NCI-H1048 (cell line): Measurements from ENCODE around the gene DEPDC4.
"Not testable (repeated sequence)": the region's sequence is repeated elsewhere in the genome, so short reads cannot be mapped to it uniquely, and the experiment has no call there.

Experiments
- DNase-seq: peaks from one replicate; lab custom pipeline; 2025; lab: John Stamatoyannopoulos, UW

DEPDC4 gene

DNA sequence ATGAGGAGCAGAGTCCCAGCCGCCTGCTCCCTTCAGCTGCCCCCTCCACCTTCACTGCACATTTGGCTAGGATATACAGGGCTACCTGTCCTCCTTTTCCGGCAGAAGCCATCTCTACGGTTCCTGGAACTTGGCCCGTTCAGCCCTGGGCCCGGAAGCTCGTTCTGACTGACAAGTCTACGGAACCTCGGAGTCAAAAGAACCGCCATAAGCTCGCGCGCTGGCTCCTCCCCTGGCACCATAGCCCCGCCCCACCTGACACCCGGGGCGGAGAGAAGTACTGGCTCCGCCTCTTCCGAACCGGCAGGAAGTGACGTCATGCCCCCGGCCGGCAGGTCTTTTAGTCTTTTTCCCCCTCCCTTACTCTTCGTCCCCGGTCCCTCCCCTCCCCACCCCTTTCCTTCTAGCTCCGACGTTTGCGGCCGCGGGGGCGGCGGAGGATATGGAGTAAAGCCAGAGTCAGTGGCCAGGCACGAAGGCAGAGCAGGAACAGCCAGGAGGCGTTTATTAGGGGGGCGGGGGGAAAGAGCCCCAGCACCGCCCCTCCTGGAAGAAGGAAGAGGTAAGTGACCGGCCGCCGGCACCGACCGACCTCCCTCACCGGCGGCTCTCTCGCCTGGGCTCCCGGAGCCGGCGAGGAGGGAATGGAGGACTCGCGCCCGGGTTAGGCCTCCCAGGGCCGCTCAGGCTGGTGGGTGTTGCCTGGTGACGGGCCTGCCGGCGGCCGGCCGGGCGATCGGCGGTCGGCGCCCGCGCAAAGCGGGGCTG lies at the start of gene DEPDC4, which contains the start of gene SCYL2:
TSS of gene DEPDC4 (minus strand) at position 245 of the 768 bp plus-strand sequence. CDS start at position 242, 3 bp downstream.
TSS of gene SCYL2 (plus strand) at position 343 of the 768 bp plus-strand sequence. CDS start 15,794 bp downstream, outside the sequence.
- DNase-seq, result peak; percentile 63

DNA sequence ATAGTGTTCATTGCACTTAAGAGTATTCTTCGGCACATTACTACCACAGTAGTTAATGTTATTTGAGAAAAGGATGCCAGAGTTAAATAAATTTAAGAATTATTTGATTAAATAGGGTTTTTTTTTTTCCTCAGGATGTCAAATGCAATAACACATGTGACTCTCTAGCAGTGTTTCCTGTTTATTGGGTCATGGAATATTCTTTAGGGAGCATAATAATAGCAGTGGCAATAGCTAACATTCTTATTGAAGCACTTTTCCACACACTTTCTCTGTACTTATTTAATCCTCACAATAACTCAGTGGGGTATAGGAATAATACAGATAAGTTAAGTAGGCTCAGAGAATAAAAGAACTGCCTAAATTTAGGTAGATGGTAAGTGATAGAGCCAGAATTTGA lies 44.4 kb upstream of the DEPDC4 start:
- DNase-seq, result no peak

DNA sequence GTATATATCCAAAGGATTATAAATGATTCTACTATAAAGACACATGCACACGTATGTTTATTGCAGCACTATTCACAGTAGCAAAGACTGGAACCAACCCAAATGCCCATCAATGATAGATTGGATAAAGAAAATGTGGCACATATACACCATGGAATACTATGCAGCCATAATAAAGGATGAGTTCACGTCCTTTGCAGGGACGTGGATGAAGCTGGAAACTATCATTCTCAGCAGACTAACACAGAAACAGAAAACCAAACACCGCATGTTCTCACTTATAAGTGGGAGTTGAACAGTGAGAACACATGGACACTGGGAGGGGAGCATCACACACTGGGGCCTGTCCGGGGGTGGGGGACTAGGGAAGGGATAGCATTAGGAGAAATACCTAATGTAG lies 41.3 kb upstream of the DEPDC4 start:
- DNase-seq, result not testable (repeated sequence)

DNA sequence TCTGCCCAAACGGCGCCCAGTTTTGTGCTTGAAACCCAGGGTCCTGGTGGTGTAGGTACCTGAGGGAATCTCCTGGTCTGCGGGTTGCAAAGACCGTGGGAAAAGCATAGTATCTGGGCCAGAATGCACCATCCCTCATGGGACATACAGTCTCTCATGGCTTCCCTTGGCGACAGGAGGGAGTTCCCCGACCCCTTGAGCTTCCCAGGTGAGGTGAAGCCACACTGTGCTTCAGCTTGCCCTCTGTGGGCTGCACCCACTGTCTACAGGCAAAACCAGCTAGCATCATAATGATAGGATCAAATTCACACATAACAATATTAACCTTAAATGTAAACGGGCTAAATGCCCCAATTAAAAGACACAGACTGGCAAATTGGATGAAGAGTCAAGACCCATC lies 37.5 kb upstream of the DEPDC4 start:
- DNase-seq, result not testable (repeated sequence)

DNA sequence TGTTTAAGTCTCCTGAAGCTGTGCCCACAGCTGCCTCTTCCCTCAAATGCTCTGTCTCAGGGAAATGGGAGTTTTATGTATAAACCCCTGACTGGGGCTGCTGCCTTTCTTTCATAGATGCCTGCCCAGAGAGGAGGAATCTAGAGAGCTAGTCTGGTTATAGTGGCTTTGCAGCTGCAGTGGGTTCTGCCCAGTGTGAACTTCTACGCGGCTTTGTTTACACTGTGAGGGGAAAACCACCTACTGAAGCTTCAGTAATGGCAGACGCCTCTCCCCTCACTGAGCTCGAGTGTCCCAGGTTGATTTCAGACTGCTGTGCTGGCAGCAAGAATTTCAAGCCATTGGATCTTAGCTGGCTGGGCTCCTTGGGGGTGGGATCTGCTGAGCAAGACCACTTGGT lies 37.0 kb upstream of the DEPDC4 start:
- DNase-seq, result no peak

DNA sequence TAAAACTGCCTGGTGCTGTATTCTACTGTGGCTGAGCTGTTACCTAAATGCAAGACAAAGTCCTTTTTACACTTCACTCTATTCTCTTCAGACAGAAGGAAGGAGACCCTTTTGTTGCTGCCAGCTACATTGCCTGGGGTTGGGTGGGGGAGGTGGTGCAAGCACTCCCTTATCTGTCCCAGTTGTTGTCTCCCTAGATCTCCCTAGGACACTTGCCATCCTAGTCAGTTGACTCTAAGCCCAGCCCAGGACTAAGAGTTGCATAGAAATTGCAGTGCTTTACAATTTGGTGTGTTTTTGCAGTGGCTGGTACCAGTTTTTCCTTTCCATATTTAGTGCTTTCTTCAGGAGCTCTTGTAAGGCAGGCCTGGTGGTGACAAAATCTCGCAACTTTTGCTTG lies 35.2 kb upstream of the DEPDC4 start:
- no peak for DNase-seq

DNA sequence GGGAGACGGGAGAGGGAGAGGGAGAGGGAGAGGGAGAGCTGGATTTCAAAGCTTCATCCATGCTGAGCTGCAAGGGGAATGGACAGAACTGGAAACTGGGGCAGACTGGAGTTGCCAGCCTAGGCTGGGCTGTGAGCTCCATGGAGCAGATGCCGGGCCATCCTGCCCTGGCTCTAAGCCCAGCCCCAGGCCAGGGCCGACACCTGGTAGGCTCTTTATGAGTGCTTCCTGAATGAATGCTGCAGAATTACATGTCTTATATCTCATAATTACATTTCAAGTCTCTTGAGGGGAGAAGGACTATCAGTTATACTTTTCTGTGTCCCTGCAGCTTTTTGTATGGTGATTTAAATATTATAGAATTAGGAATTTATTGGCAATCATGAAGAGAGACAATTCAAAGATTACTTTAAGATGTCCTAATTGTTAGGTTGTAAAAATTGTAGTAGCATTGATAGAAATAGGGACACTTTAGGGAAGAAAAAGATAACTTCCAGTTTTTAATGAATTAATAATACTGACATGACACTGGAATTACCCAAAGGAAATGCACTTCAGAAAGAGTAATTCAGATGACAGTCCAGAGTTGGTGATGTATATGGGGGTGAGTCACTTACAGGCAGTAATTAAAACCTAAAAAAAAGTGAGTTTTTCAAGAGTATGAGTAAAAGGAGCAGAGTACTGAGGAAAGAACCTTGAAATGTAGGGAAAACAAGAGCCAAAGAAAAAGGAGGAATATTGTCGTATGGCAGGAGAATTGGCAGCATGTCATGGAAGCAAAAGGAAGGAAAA lies 29.1 kb upstream of the DEPDC4 start:
- no peak for DNase-seq

DNA sequence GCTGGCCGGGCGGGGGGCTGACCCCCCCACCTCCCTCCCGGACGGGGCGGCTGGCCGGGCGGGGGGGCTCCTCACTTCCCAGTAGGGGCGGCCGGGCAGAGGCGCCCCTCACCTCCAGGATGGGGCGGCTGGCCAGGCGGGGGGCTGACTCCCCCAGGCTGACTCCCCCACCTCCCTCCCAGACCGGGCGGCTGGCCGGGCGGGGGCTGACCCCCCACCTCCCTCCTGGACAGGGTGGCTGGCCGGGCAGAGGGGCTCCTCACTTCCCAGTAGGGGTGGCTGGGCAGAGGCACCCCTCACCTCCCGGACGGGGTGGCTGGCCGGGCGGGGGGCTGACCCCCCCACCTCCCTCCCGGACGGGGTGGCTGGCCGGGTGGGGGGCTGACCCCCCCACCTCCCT lies 27.5 kb upstream of the DEPDC4 start:
- DNase-seq, result not testable (repeated sequence)

DNA sequence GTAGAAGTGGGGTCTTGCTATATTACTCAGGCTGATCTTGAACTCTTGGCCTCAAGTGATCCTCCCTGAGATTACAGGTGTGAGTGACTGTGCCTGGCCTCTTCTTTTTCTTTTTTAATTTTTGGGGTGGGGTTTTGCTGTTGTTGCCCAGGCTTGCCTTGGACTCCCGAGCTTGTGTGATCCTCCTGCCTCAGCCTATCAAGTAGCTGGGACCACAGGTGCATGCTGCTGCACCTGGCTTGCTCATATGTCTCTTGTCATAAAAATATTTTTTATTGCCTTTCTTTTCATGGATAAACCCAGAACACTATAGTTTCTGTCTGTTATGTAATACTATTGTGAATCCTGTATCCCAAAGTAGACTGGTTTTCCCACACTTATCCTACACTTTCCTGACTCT lies 26.1 kb upstream of the DEPDC4 start:
- no peak for DNase-seq

DNA sequence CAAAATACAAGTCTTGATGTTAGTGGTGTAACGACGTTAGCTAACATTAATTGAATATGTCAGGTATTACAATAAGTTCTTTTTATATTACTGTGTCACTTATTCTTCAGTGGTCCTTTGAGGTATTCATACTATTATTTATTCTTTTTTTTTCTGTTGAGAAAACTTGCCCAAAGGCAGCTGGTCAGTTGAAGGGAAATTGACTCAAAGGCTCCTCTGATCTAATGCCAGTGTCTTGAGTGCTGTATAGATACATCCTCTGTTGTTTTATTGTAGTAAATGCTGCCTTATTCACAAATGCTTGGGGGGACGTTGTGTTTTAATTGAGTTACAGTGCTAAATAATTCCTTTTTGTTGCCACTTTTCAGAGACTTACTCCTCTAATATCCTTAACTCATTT lies 23.1 kb upstream of the DEPDC4 start:
- DNase-seq, result no peak

DNA sequence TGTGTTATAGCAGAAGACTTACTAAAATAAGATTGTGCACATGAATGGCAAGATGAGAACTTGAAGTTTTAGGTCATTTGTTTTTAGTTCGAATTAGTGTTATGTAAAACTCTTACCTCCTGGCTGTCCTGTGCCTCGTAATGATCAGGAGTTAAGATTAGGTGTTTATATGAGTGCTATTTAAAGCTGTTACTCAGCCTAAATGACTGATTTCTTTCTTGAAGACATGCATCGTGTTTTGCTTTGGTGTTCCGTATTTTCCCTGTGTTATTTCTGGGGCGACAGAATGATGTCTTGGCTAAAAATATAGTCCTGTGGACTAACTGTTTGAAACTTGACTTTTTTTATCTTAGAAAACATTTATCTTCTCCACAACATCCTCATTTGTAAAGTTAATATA lies 22.2 kb upstream of the DEPDC4 start:
- no peak for DNase-seq

DNA sequence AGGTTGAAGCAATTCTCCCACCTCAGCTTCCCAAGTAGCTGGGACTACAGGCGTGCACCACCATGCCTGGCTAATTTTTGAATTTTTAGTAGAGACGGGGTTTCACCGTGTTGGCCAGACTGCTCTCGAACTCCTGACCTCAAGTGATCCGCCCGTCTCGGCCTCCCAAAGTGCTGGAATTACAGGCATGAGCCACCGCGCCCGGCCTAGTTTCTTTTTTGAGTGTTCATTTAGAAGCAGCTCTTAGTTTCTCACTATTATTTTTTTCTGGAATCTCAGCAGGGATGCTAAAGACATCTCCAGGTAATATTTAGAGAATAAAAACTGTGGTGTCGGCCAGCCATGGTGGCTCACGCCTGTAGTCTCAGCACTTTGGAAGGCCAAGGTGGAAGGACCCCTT lies 17.7 kb upstream of the DEPDC4 start:
- not testable (repeated sequence) for DNase-seq

DNA sequence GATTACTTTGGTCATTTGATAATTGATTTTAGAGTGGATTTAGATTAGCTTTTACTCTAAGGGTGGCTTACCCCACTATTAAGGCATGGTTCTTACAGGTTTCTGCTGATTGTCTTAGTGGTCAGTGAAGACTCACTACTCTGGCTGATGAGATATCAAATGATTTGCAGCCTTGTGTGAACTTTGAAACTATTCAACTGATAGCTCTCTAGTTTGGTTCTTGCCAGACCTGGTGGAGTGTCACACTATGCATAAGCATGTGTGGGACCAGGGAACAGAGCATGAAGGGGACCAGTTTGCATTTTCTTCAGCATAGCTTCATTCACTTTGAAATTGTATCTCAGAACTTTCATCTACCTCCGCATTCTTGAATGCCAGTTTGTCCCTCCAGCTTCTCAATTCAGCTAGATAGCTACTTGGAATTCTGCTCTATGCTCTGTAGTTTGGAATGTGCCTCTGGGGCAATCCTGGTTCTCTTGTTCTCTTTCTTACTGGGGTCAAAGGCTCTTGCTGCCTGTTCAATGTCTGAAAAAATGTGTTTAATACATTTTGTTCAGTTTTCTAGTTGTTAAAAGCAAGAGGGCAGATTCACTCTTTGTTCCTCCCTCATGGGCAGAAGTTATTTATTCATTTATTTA lies 12.8 kb upstream of the DEPDC4 start:
- no peak for DNase-seq

DNA sequence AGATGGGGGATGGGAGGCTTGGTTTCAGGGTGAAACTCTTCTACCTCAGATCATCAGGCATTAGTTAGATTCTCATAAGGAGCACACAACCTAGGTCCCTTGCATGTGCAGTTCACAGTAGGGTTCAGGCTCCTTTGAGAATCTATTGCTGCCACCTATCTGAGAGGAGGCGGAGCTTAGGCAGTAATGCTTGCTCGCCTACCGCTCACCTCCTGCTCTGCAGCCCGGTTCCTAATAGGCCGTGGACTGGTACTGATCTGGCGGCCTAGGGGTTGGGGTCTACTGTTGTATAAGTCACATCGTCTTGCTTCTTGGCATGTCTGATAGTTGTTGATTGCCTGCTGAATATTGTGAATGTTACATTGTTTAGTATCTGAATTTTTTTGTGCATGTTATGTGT lies 12.3 kb upstream of the DEPDC4 start:
- no peak for DNase-seq

DNA sequence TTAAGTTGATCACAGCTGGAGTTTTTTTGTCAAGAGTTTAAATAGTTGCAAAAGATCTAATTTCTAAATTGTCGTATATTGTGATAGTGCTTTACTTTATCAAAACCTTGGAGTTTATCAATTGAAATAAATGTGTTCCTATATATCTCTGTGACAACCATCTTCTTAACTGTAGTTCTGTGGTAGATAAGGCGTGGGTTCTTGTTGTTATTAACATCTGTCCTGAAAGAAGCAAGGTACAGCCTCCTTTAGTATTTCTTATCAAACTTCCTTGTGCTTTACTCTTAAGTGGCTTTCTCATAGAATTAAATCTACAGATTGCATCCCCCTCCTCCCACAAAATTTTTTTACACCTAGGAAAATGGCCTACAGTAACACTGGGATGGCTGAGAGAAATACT lies 7.4 kb upstream of the DEPDC4 start:
- DNase-seq, result no peak

DNA sequence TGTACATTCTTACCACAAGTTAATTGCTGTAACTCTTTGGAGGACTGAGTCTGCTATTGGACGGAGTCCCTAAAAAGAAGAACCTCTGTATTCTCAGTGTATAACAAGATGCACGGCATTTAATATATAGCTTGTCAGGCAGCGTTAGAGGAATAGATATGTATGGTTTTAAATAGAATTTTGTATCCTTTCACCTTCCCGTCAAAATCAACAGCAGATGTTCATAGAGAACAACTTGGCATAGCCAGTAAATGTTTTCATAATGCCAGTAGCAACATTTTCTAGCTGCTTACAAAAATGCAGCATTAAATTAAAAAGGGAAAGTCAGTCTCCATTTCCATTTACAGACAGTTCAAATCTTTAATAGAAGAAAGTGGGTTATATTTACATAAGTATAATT lies 6.9 kb upstream of the DEPDC4 start:
- DNase-seq, result no peak

DNA sequence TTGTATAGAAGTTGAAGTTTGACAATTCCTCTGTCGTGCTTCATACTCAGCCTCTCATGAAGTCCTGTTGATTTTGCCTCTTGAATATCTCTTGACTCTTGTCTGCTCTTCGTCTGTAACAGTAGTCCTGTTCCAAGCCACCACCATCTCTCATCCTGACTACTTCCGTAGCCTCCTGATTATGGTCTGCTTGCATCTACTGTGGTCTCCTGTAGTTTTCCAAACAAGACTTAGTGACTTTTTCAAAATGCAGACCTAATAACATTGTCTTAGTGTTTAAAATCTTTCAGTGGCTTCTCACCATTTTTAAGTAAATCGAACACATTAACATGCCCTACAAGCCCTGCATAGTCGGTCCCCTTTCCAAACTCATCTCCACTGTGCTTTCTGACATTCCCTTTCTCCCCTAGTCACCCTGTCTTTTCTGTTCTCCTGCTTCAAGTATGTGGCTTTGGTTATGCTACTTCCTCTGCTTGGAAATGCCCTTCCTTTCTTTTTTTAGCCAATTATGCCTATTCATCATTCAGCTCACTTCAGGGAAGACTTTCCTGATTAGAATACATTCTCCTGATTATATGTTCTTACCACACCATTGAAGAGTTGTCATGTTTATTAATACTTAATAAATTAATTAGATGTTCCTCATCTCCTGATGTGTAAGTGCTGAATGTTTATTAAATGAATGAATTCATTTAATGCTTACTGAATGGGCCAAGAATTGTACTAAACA lies 2.1 kb upstream of the DEPDC4 start:
- no peak for DNase-seq

DNA sequence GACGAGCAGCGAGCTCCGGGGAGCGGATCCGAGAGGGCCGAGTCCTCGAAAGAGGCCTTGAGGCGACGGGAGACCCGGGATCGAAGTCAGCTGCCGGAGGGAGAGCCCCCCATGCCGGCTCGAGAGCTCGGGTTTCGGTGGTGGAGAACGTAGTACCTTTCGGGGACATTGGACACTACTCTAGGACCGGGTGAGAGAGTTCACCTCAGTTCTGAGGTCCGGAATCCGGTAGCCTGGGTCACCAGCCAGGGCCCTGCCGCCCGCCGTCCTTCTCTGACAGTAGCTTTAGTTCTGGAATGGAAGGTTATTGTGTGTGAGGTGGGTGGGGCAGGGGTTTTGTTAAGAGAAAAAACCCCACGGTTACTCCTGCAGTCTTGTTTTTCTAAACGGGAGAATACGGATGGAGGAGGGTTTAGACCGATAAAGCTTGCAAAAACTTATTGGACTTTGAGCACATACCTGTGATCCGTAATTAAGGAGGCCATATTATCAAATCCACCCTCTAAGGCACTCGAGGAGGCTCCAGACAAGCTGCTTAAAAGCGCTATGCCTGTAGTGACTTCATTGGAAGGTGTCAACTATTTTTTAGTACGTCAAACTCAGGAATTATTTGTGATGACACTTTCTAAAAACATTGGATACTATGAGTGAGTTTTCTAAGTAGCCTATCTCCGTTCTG lies 863 bp upstream of the DEPDC4 start:
- DNase-seq, result no peak

DNA sequence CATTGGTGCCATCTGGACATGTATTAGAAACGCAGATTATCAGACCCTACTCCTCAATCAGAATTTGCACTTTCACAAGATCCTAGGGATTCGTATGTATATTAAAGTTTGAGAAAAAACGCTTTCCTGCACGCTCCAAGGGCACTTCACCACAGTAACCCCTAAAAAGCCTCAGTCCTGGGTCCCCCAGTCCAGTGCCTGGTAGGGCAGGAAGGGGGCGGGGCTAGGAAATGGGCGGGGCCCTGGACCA lies 369 bp downstream of the DEPDC4 start:
- no peak for DNase-seq

DNA sequence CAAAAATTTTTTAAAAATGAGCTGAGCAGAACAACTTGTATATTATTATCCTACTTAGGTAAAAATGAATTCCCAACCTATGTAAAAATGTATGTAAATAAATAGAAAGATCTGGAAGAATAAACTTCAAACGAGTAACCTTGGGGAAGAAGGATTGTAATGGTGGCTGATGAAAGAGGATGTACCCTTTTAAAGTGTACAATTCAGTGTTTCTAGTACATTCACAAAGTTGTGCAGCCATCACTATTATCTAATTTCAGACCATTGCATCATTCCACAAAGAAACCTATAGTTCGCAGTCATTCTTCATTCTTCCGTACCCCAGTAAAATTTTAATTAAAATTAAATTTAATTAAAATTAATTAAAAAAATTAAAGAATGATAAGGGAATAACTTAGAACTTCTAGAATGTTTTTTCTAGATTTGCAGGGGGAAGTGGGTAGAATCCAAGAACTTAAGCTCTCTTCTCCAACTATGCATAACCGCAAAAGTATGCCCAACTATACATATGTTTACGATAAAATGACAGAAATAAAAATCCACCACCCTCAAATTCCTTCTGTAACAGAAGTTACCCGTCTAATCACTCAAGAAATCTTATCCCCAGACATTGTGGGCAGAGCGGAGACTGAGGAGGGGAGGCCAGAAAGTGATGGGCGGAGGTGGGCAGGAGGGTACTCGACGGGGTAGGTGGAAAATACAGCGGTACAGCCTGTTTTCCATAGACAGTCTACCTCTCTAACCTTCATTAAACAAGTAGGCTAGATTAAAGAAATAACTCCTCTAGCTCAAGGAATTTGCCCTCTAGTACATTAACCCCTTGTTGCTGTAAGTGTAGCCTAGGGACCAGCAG lies 921 bp downstream of the DEPDC4 start:
- DNase-seq, result no peak

DNA sequence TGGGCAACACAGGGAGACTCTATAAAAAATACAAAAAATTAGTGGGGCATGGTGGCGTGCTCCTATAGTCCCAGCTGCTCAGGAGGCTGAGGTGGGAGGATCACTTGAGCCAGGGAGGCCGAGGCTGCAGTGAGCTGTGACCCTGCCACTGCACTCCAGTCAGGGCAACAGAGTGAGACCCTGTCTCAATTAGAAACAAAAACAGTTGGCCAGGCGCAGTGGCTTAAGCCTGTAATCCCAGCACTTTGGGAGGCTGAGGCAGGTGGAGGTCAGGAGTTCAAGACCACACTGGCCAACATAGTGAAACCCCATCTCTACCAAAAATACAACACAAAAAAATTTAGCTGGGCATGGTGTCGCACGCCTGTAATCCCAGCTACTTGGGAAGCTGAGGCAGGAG lies 1.8 kb downstream of the DEPDC4 start:
- not testable (repeated sequence) for DNase-seq
